Measurements from ENCODE around the gene TCF12. TPM values are rescaled to one million over a fixed set of nuclear protein-coding genes. Genes with fewer than 3 reads are reported as not detected.

TCF12 gene
- total RNA-seq, 1 donor from 2014 or later, result 207 TPM

- no peak for TF ChIP-seq CTCF (conservative IDR thresholded peaks at IDR 0.05)
- Mint-ChIP-seq H3K9me3 (peaks cover 11% of the 10 kb centered on the region), H3K27ac (ENCODE audit: unreplicated experiment) (no peak overlapping the region), H3K36me3 (ENCODE audit: low read depth) (peaks cover 39% of the 10 kb centered on the region), H3K27me3 (ENCODE audit: low read depth) (no peaks in the 10 kb centered on the region), H3K4me1 (peaks cover 24% of the 10 kb centered on the region), H3K4me3 (no peak overlapping the region)
- DNase-seq (ENCODE audit: low read depth, low spot score), result no peak
These were observed 38.1 kb downstream of the TCF12 start for GRCh38 chr15:56956538-56956937.

- no peak for DNase-seq (ENCODE audit: low read depth, low spot score)
- no peaks in the 10 kb centered on the region for H3K27me3 Mint-ChIP-seq (ENCODE audit: low read depth)
- no peak overlapping the region for H3K27ac Mint-ChIP-seq (ENCODE audit: unreplicated experiment)
These were observed 39.5 kb downstream of the TCF12 start for GRCh38 chr15:56957812-56958406.

GRCh38 chr15:56959318-56959648, 40.8 kb downstream of the TCF12 start:
- Mint-ChIP-seq H3K27me3 (ENCODE audit: low read depth) (no peaks in the 10 kb centered on the region), H3K36me3 (ENCODE audit: low read depth) (peaks cover 26% of the 10 kb centered on the region), H3K4me3 (no peak overlapping the region), H3K4me1 (peaks cover 47% of the 10 kb centered on the region), H3K27ac (ENCODE audit: unreplicated experiment) (no peak overlapping the region), H3K9me3 (peaks cover 8% of the 10 kb centered on the region)
- DNase-seq (ENCODE audit: low read depth, low spot score), result no peak
- no peak for TF ChIP-seq CTCF (conservative IDR thresholded peaks at IDR 0.05)

More at GRCh38 chr15:56957812-56958406, 39.5 kb downstream of the TCF12 start:
- Mint-ChIP-seq H3K4me1 (peaks cover 34% of the 10 kb centered on the region), H3K9me3 (peaks cover 11% of the 10 kb centered on the region), H3K36me3 (ENCODE audit: low read depth) (peaks cover 30% of the 10 kb centered on the region), H3K4me3 (no peak overlapping the region)
- TF ChIP-seq CTCF (conservative IDR thresholded peaks at IDR 0.05), result no peak

GRCh38 chr15:56960116-56960515, 41.7 kb downstream of the TCF12 start:
- H3K4me3 Mint-ChIP-seq, result no peak overlapping the region
- H3K4me1 Mint-ChIP-seq, result peaks cover 49% of the 10 kb centered on the region
- H3K27ac Mint-ChIP-seq (ENCODE audit: unreplicated experiment), result no peak overlapping the region
- DNase-seq (ENCODE audit: low read depth, low spot score), result no peak
- H3K27me3 Mint-ChIP-seq (ENCODE audit: low read depth), result no peaks in the 10 kb centered on the region
- peaks cover 18% of the 10 kb centered on the region for H3K36me3 Mint-ChIP-seq (ENCODE audit: low read depth)
- no peak for TF ChIP-seq CTCF (conservative IDR thresholded peaks at IDR 0.05)
- H3K9me3 Mint-ChIP-seq, result peaks cover 3% of the 10 kb centered on the region

GRCh38 chr15:56963126-56963525, 44.7 kb downstream of the TCF12 start:
- no peak for TF ChIP-seq CTCF (conservative IDR thresholded peaks at IDR 0.05)
- no peak for DNase-seq (ENCODE audit: low read depth, low spot score)
- Mint-ChIP-seq H3K4me1 (peaks cover 45% of the 10 kb centered on the region), H3K27me3 (ENCODE audit: low read depth) (no peaks in the 10 kb centered on the region), H3K36me3 (ENCODE audit: low read depth) (no peaks in the 10 kb centered on the region), H3K9me3 (no peaks in the 10 kb centered on the region), H3K27ac (ENCODE audit: unreplicated experiment) (no peak overlapping the region), H3K4me3 (no peak overlapping the region)
